ENCODE results near the gene RASD1.

GRCh38 chr17:17539591-17539990 lies 43.4 kb upstream of the RASD1 start:
- TF ChIP-seq ZNF274 (IDR thresholded peaks at IDR 0.05; ENCODE audit: low read depth, low read length) (no peak), CTCF (IDR thresholded peaks at IDR 0.05 in 2 of 3, conservative IDR thresholded peaks at IDR 0.05 in 1 of 3; ENCODE audit: borderline replicate concordance in 1 of 3, insufficient read depth in 1 of 3, low read depth in 2 of 3, low read length in 2 of 3) (no peak), MAX (IDR thresholded peaks at IDR 0.05) (no peak), EZH2phosphoT487 (IDR thresholded peaks at IDR 0.05; ENCODE audit: borderline replicate concordance) (no peak), POLR2AphosphoS5 (IDR thresholded peaks at IDR 0.05; ENCODE audit: low read depth, low read length) (no peak), YY1 (IDR thresholded peaks at IDR 0.05; ENCODE audit: extremely low read depth, insufficient replicate concordance, low read depth, low read length) (no peak), REST (IDR thresholded peaks at IDR 0.05; ENCODE audit: low read depth) (no peak), ATF3 (IDR thresholded peaks at IDR 0.05) (no peak), RAD21 (IDR thresholded peaks at IDR 0.05; ENCODE audit: low read depth) (no peak), POLR2A (IDR thresholded peaks at IDR 0.05; ENCODE audit: borderline replicate concordance, extremely low read depth, insufficient read depth, insufficient read length) (no peak), CEBPB (IDR thresholded peaks at IDR 0.05; ENCODE audit: low read depth) (no peak)

All from HCT116 (cell line).